Pancreas (tissue), 10 donors: Measurements from ENCODE around the gene TIMM23B. TPM values are rescaled to one million over a fixed set of nuclear protein-coding genes. Genes with fewer than 3 reads are reported as not detected.
A peak's percentile ranks its signal among the peaks of the same experiment; 100 is the strongest.
"Not testable (repeated sequence)": the region's sequence is repeated elsewhere in the genome, so short reads cannot be mapped to it uniquely, and the experiment has no call there.

Source experiments
- ATAC-seq, 4 donors: fragments of 200-7000 bp; cut with Tn5 transposase; one replicate each; pipeline versions ENCODE4 v1.8.0 to v1.9.1; 2020; ENCODE audit warnings: mild to moderate bottlenecking in 4 of 4, moderate library complexity in 4 of 4
- DNase-seq, 6 donors: peaks; one replicate each; pipeline ENCODE4 v3.0.0-alpha.2; 2020
- FAIRE-seq: peaks from 2 replicates; lab custom pipeline; 2012; peaks lifted over from hg19 to GRCh38; lab: Jason Lieb, UNC
- H3K27ac ChIP-seq, 4 donors: fragments of 200-600 bp; sonication (generic); 1 replicate in 3 of 4; 2 replicates in 1 of 4; pipeline versions ENCODE4 v1.5.0 to v1.8.0; 2020
- H3K27me3 ChIP-seq, 4 donors: fragments of 200-600 bp; one replicate each; pipeline ENCODE4 v1.8.0; 2021
- H3K36me3 ChIP-seq, 3 donors: fragments of 200-600 bp; sonication (generic) in 1 of 3; one replicate each; pipeline versions ENCODE4 v1.5.0 to v1.8.0; 2020 to 2021
- H3K4me1 ChIP-seq, 3 donors: fragments of 200-600 bp; one replicate each; pipeline ENCODE4 v1.8.0; 2021
- H3K4me3 ChIP-seq, 4 donors: fragments of 200-600 bp; sonication (generic) in 2 of 4; one replicate each; pipeline versions ENCODE4 v1.5.0 to v1.8.0; 2020 to 2021
- H3K9me3 ChIP-seq, 4 donors: fragments of 200-600 bp; one replicate each; pipeline ENCODE4 v1.8.0; 2021
- WGBS, 2 donors: extraction: QIAGEN DNeasy Blood & Tissue Kit; methylation state at CpG; one replicate each; pipeline ENCODE4 v1.1.7; 2013; 5-methylcytosine and 5-hydroxymethylcytosine counted together
- intact Hi-C, 3 donors: fragments of 100-400 bp; cut with DNase I; formaldehyde crosslinking; loops; one replicate each; pipeline versions ENCODE4 v1.11.1 to v1.14.2; 2022
- polyA plus RNA-seq, 2 donors: library from polyadenylated mRNA; stranded (reverse); fragments of 200-250 nt; gene quantifications; one replicate each; pipeline ENCODE4 v1.2.3, GENCODE V29; 2013
- total RNA-seq, 6 donors: library from RNA; stranded (reverse); fragmentation: NEBNext Ultra II Directional in 4 of 6; extraction: Animal tissue kit (Norgen Biotek cat#: 25700) in 4 of 6; gene quantifications; one replicate each; pipeline versions ENCODE4 v1.2.1 to v1.2.4, GENCODE V29; 2021 to 2023
- donor health status: healthy with polysubstance abuse.
- donor health status: DM: no; HTN: no; CAD: no; lungs with moderate emphysema.
- donor health status: DM: no; HTN: no; CAD: no.
- donor health status: control.
- donor health status: control.
- donor health status: Bipolar disorder and iron deficiency.
- donor health status: DM: yes; HTN: yes; CAD: no.
- donor health status: DM: no; HTN: no; CAD: no.
- donor health status: DM: no; HTN: no; CAD: no.
- donor health status: DM: yes; HTN: yes; CAD: no.

Gene TIMM23B, protein sequence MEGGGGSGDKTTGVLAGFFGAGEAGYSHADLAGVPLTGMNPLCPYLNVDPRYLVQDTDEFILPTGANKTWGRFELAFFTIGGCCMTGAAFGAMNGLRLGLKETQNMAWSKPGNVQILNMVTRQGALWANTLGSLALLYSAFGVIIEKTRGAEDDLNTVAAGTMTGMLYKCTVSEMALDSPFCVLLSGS
- 10 to 100 TPM in 1 of 6 donors, 1 to 10 TPM in 5; 7.2 to 10.8 (median 8.5) TPM for total RNA-seq
- 10 to 100 TPM in 1 of 2 donors, 1 to 10 TPM in 1; 8.9 to 13.1 TPM for polyA plus RNA-seq

DNA sequence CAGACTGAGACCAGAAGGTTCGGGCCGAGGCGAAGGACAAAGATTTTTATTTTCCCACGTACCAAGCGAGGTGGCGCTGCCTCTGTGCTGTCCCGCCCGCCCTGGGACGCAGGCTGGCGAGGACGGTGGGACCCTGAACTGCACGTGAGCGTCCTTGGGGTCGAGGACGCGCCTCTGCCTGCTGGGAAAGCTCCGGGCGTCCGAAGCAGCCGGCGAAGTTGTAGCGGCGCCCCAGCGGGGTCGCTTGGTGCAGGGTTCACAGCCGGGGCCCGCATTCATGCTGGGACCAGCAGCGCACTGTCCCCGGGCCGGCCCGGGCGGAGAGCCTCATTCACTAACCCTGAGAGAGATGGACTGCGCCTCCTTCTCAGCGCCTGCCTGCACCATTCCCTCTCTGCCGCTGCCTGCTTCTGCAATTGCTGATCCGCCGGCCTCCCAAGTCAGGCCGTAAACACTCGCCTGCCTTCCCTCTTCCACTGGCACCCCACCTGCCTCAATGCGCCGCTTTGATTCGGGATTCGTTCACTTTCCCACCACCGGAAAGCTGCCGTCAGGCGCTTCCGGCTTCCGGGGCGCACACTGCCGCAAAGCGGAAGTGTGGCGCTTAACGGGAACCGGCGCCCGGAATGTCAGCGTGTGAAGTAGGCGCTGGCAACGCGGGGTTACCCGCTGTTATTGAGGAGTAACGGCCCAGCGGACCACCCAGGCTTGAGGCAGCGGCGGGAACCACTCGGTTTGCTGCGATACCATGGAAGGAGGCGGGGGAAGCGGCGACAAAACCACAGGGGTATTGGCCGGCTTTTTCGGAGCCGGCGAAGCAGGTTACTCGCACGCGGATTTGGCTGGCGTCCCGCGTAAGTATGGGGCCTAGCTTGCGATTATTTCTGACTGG, at the start of gene TIMM23B, which contains the start of gene PARG:
Gene TIMM23B (plus strand): TSS at position 607 of the 892 bp plus-strand sequence. CDS start 142 bp downstream, at position 749.
Gene PARG (minus strand): TSS at position 581 of the 892 bp plus-strand sequence. CDS start 302 bp downstream, at position 279.
- ATAC-seq (peak; percentile 98 to 99 (median 98)), DNase-seq (peak; percentile 63 to 89 (median 74))
- FAIRE-seq, H3K27me3 ChIP-seq, intact Hi-C loops, H3K9me3 ChIP-seq, H3K4me1 ChIP-seq, H3K36me3 ChIP-seq: not testable (repeated sequence)
- Histone ChIP-seq H3K27ac (peak within 1 kb of the TSS; percentile 20 to 55 (median 36)), H3K4me3 (peak within 1 kb of the TSS; percentile 77 to 96 (median 91))
- 0% methylated on average over 72 to 81 of the region's 81 CpGs for WGBS, 2 donors

GRCh38 chr10:49899999-49900398, 41.9 kb upstream of the TIMM23B start:
- H3K9me3 ChIP-seq, ATAC-seq, H3K4me1 ChIP-seq, H3K27me3 ChIP-seq, FAIRE-seq, intact Hi-C loops, H3K4me3 ChIP-seq, H3K36me3 ChIP-seq, H3K27ac ChIP-seq, DNase-seq: not testable (repeated sequence)
- WGBS, 2 donors = 80 to 100% methylated on average over 1 of the region's 2 CpGs

GRCh38 chr10:49900406-49900805, 41.4 kb upstream of the TIMM23B start:
- H3K36me3 ChIP-seq, ATAC-seq, DNase-seq, H3K27ac ChIP-seq, FAIRE-seq, H3K9me3 ChIP-seq, intact Hi-C loops, H3K4me1 ChIP-seq, H3K27me3 ChIP-seq, H3K4me3 ChIP-seq: not testable (repeated sequence)
- 79 to 91% methylated on average over 2 of the region's 3 CpGs for WGBS, 2 donors

- H3K27me3 ChIP-seq, H3K4me1 ChIP-seq, H3K4me3 ChIP-seq, DNase-seq, intact Hi-C loops, FAIRE-seq, H3K9me3 ChIP-seq, H3K27ac ChIP-seq, ATAC-seq, H3K36me3 ChIP-seq: not testable (repeated sequence)
- 87 to 92% methylated on average over 3 of the region's 3 CpGs for whole genome bisulfite sequencing, 2 donors
Observed at GRCh38 chr10:49903829-49904228, 38.0 kb upstream of the TIMM23B start.

DNA sequence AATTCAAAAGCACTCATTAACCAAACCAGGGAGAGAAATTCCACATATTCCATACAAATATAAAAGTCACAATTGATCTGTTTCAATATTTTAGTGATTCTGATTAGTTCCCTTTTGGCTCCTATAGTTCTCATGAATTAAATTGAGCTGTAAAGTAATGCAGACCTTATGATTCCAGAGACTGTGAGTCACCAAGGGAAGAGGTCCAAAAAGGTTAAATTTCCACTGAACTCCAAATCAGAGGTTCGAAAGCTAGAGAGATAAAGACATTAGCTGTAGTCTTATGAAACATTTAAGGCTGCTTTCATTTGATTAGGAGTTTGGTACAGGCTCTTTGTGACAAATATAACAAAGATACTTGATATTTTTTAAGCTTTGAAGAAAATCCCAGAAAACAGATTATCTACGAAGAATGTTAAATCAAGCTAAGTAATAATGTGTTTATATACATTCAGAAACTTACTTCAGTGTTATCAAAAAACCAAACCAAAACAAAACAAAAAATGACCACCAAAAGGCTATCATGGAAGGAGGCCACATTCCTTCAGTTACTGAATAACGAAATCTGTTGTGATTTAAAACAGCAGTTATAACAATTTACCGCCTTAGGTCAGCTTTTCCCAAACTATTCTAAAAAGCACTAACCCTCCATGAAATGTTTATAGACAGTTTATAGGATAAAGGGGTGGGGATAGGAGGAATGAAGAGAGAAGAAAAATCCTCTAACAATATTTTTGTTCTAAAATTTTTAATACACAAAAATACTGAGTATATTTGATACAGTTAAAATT, 33.4 kb upstream of the TIMM23B start:
- H3K27me3 ChIP-seq, H3K4me3 ChIP-seq, H3K9me3 ChIP-seq, ATAC-seq, H3K36me3 ChIP-seq, intact Hi-C loops, H3K4me1 ChIP-seq, H3K27ac ChIP-seq, DNase-seq: not testable (repeated sequence)
- WGBS, 2 donors = 57 to 63% methylated on average over 4 of the region's 4 CpGs
- peak; percentile 9 for FAIRE-seq

DNA sequence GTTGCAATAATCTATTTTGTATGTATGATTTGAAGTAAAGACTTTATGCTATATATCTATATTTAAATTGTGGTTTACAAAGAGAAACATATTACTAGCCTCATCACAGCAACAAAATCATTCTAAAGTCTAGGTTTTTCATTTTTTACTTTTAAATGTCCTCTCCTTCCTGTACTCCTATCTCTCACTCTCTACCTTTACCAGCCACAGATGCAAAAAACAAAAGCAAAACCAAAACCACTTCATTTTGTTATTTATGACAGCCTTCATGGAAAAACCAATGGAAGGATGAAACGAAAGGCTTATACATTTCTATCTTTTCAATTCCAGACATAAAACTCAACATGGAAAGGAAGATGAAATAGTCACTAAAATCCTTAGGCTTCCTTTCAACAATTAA, 31.6 kb upstream of the TIMM23B start:
- H3K4me1 ChIP-seq, H3K27me3 ChIP-seq, ATAC-seq, H3K36me3 ChIP-seq, H3K4me3 ChIP-seq, DNase-seq, H3K9me3 ChIP-seq, FAIRE-seq, intact Hi-C loops, H3K27ac ChIP-seq: not testable (repeated sequence)
- WGBS, 2 donors = no CpG with 5 or more reads among the region's 1 CpG

DNA sequence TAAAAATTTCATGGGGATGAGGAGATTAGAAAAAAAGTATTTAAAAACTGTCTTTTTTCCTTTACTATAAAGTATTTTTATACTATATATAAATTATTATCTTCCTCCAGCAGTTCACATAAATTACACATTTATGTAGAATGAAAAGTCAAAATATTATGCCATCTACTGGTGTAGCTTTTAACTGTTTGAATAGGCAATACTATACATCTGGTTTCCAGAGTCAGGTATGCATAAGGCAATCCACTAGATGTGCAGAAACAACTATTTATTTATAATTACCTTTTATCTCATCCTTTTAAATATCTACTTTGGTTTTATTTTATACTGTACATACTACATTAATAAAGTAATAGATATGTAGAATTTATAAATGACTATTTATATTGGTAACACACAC, 25.4 kb upstream of the TIMM23B start:
- intact Hi-C loops, H3K27me3 ChIP-seq, H3K4me3 ChIP-seq, ATAC-seq, FAIRE-seq, DNase-seq, H3K9me3 ChIP-seq, H3K36me3 ChIP-seq, H3K4me1 ChIP-seq, H3K27ac ChIP-seq: not testable (repeated sequence)

- peak; percentile 80 for FAIRE-seq
- H3K4me1 ChIP-seq, H3K36me3 ChIP-seq, H3K9me3 ChIP-seq, H3K27me3 ChIP-seq, intact Hi-C loops, H3K27ac ChIP-seq, DNase-seq, H3K4me3 ChIP-seq, ATAC-seq: not testable (repeated sequence)
Observed at GRCh38 chr10:49917927-49918326, 23.9 kb upstream of the TIMM23B start.

DNA sequence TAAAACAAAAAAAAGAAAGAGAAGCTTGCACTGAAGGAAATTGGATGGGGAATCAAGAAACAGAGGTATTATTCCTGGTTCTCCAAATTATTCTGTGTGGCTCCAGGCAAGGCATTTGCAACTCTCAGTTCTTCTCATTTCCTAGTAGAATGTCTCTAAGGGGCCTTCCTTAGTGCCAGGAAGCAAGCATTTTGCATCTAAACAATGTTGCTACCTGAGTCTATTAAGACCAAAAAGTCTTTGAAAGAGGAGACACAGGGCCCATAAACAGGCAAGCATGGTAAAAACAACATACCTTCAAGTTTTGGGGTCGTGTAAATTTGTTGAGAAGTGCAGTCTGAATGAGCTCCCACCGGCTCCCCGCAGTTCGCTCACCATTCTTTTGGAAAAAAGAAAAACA, 19.8 kb upstream of the TIMM23B start:
- H3K4me3 ChIP-seq, ATAC-seq, intact Hi-C loops, H3K9me3 ChIP-seq, H3K4me1 ChIP-seq, DNase-seq, H3K36me3 ChIP-seq, H3K27me3 ChIP-seq, FAIRE-seq, H3K27ac ChIP-seq: not testable (repeated sequence)
- WGBS, 2 donors = 73 to 78% methylated on average over 4 of the region's 4 CpGs

- H3K4me1 ChIP-seq, H3K9me3 ChIP-seq, FAIRE-seq, ATAC-seq, H3K27me3 ChIP-seq, H3K4me3 ChIP-seq, DNase-seq, H3K27ac ChIP-seq, intact Hi-C loops, H3K36me3 ChIP-seq: not testable (repeated sequence)
- WGBS, 2 donors = 98 to 99% methylated on average over 4 of the region's 4 CpGs
Observed at GRCh38 chr10:49923572-49923971, 18.3 kb upstream of the TIMM23B start.

DNA sequence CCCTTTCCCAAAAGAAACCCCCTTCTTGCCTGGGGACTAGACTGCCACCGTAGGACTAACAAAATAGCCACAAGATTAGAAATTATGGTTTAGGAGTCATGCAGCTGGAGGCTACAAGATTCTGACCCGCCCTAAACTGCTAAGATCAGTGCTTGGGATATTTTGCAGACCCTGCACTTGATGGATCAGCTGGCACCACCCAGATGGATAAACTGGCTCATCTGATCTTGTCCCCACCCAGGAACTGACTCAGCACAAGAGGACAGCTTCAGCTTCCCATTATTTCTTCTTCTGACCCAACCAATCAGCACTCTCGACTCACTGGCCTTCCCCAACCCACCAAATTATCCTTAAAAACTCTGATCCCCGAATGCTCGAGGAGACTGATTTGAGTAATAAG, 10.6 kb upstream of the TIMM23B start:
- H3K27ac ChIP-seq, FAIRE-seq, intact Hi-C loops, DNase-seq, H3K27me3 ChIP-seq, H3K9me3 ChIP-seq, ATAC-seq, H3K36me3 ChIP-seq, H3K4me3 ChIP-seq, H3K4me1 ChIP-seq: not testable (repeated sequence)
- WGBS, 2 donors = 85 to 94% methylated on average over 4 of the region's 5 CpGs
